Measurements from ENCODE around the gene SYK. TPM values are rescaled to one million over a fixed set of nuclear protein-coding genes. Genes with fewer than 3 reads are reported as not detected.

Gene SYK
- total RNA-seq, 1 experiment from 2014 or later = 9.0 TPM

DNA sequence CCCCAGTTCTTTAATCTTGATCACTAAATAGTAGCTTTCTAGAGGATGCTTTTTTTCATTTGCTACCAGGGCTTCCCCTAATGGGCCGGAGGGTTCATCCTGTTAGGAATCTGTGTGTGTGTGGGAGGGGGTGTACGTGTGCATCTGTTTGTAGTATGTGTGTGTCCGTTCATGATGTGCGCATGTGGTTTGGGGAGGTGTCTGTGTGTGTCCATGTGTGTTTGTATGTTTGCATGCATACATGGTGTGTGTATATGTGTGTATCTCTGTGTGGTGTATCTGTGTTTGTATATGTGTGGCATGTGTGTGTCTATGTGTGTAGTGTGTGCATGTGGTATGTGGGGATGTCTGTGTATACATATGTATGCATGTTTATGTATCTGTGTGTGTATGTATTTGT, 106.2 kb downstream of the SYK start:
- Histone ChIP-seq H3K27me3 (ENCODE audit: insufficient read depth, low read length) (no peaks in the 10 kb centered on the region), H3K4me3 (replicated peaks in 1 of 2; ENCODE audit: low read depth in 1 of 2, low read length in 2 of 2) (no peak overlapping the region), H3K4me2 (ENCODE audit: low read length) (no peak overlapping the region), H3K9me3 (ENCODE audit: control insufficient read depth in 1 of 2, insufficient read depth in 1 of 2, low read depth in 1 of 2, low read length in 2 of 2) (no peaks in the 10 kb centered on the region), H3K27ac (ENCODE audit: low read depth, low read length) (no peak overlapping the region), H2AFZ (ENCODE audit: low read depth, low read length, poor library complexity, severe bottlenecking) (no peak overlapping the region), H3K4me1 (ENCODE audit: control insufficient read depth in 1 of 2, insufficient read depth in 2 of 2, low read length in 2 of 2) (no peaks in the 10 kb centered on the region), H4K20me1 (ENCODE audit: insufficient read depth) (no peaks in the 10 kb centered on the region), H3K79me2 (ENCODE audit: insufficient read depth, low read length) (no peaks in the 10 kb centered on the region), H3K36me3 (ENCODE audit: control insufficient read depth in 1 of 2, insufficient read depth in 2 of 2, low read length in 2 of 2) (no peaks in the 10 kb centered on the region), H3K9me2 (ENCODE audit: insufficient read depth) (no peaks in the 10 kb centered on the region), H3K9ac (ENCODE audit: low read length) (no peak overlapping the region)
- intact Hi-C loops (cut with micrococcal nuclease) = no loop called here
- ChIA-PET RAD21 (ENCODE audit: low non-redundant PET in 1 of 2, low total read pairs in 2 of 2, uncharacterized antibody in 2 of 2, unreplicated experiment in 2 of 2) (no interaction called here), POLR2A (no interaction called here), CTCF (no interaction called here)
- DNase-seq (ENCODE audit: low read depth, low spot score) (no peak), ATAC-seq (no peak)
- TF ChIP-seq FOSL1 (IDR thresholded peaks at IDR 0.05; ENCODE audit: low read depth) = no peak
- no peak for TF ChIP-seq POLR2A (IDR thresholded peaks at IDR 0.05; ENCODE audit: borderline replicate concordance, extremely low read depth, insufficient read depth, insufficient read length)
- no peak for TF ChIP-seq YY1 (IDR thresholded peaks at IDR 0.05; ENCODE audit: extremely low read depth, insufficient replicate concordance, low read depth, low read length)
- TF ChIP-seq TCF7L2 (IDR thresholded peaks at IDR 0.05; ENCODE audit: borderline replicate concordance, extremely low read depth, insufficient read depth, insufficient read length) = no peak
- TF ChIP-seq POLR2AphosphoS5 (IDR thresholded peaks at IDR 0.05; ENCODE audit: low read depth, low read length) = no peak
- no peak for TF ChIP-seq EZH2 (IDR thresholded peaks at IDR 0.05)
- TF ChIP-seq ELF1 (IDR thresholded peaks at IDR 0.05; ENCODE audit: borderline replicate concordance, low read depth) = no peak
- TF ChIP-seq, protein P1, sequence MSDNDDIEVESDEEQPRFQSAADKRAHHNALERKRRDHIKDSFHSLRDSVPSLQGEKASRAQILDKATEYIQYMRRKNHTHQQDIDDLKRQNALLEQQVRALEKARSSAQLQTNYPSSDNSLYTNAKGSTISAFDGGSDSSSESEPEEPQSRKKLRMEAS (IDR thresholded peaks at IDR 0.05) = no peak
- TF ChIP-seq CBX3 (IDR thresholded peaks at IDR 0.05; ENCODE audit: low read depth) = no peak
- TF ChIP-seq, protein P2, sequence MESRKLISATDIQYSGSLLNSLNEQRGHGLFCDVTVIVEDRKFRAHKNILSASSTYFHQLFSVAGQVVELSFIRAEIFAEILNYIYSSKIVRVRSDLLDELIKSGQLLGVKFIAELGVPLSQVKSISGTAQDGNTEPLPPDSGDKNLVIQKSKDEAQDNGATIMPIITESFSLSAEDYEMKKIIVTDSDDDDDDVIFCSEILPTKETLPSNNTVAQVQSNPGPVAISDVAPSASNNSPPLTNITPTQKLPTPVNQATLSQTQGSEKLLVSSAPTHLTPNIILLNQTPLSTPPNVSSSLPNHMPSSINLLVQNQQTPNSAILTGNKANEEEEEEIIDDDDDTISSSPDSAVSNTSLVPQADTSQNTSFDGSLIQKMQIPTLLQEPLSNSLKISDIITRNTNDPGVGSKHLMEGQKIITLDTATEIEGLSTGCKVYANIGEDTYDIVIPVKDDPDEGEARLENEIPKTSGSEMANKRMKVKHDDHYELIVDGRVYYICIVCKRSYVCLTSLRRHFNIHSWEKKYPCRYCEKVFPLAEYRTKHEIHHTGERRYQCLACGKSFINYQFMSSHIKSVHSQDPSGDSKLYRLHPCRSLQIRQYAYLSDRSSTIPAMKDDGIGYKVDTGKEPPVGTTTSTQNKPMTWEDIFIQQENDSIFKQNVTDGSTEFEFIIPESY (IDR thresholded peaks at IDR 0.05; ENCODE audit: extremely low read depth, insufficient replicate concordance, low read length) = no peak
- BruUV-seq (replicated peaks) = no TSS peak

Data from HCT116 (cell line).